Caco-2 (cell line): ENCODE results near the gene ALDH9A1. TPM values are rescaled to one million over a fixed set of nuclear protein-coding genes. Genes with fewer than 3 reads are reported as not detected.

Experiments
- BruUV-seq: library from RNA; stranded (reverse); fragments of 400-500 nt; replicated peaks from 2 replicates; lab custom pipeline; 2021; lab: Mats Ljungman, UMichigan
- CTCF ChIA-PET: fragments of 300-600 bp; sonication (Branson Sonifier 250); formaldehyde crosslinking; loops from one replicate; lab custom pipeline; 2022; ENCODE audit warnings: antibody characterized with exemption; lab: Charles Lee
- POLR2A ChIA-PET: fragments of 300-600 bp; sonication (Branson Sonifier 250); formaldehyde crosslinking; loops from one replicate; lab custom pipeline; 2022; ENCODE audit warnings: antibody characterized with exemption; lab: Charles Lee
- DNase-seq, 2 experiments: peaks; one replicate each; pipeline versions ENCODE4 v3.0.0 to v3.0.0-alpha.2; 2020 to 2022
- H3K27me3 ChIP-seq: replicated peaks from 2 replicates; pipeline ENCODE4 v1.6.0; 2011; ENCODE audit warnings: low read length; ENCODE audit not compliant: control insufficient read depth, insufficient read depth
- H3K36me3 ChIP-seq: 2 replicates; pipeline ENCODE4 v1.5.1; 2011; ENCODE audit warnings: low read length; ENCODE audit not compliant: control insufficient read depth, insufficient read depth
- H3K4me1 ChIP-seq: fragments of 250-450 bp; sonication (Bioruptor Pico); 2 replicates; pipeline ENCODE4 v1.5.1; 2020; ENCODE audit warnings: mild to moderate bottlenecking
- H3K4me3 ChIP-seq: 2 replicates; pipeline ENCODE4 v1.5.1; 2011; ENCODE audit warnings: low read depth, mild to moderate bottlenecking, control low read depth, low read length
- H3K9me3 ChIP-seq: fragments of 250-450 bp; sonication (Bioruptor Pico); 2 replicates; pipeline ENCODE4 v1.5.1; 2020; ENCODE audit warnings: mild to moderate bottlenecking, moderate library complexity
- H3K27ac Mint-ChIP-seq: one replicate; pipeline ENCODE4 v1.8.0; 2022; ENCODE audit warnings: mixed read lengths; ENCODE audit not compliant: unreplicated experiment
- H3K27me3 Mint-ChIP-seq: one replicate; pipeline ENCODE4 v1.8.0; 2022; ENCODE audit warnings: mixed read lengths; ENCODE audit not compliant: insufficient read depth, unreplicated experiment
- H3K36me3 Mint-ChIP-seq: one replicate; pipeline ENCODE4 v1.8.0; 2022; ENCODE audit warnings: mild to moderate bottlenecking, mixed read lengths; ENCODE audit not compliant: insufficient read depth, unreplicated experiment
- H3K4me1 Mint-ChIP-seq: one replicate; pipeline ENCODE4 v1.8.0; 2022; ENCODE audit warnings: low read depth, mixed read lengths; ENCODE audit not compliant: unreplicated experiment
- H3K4me3 Mint-ChIP-seq: one replicate; pipeline ENCODE4 v1.8.0; 2022; ENCODE audit warnings: mild to moderate bottlenecking, moderate library complexity, mixed read lengths; ENCODE audit not compliant: unreplicated experiment
- H3K9me3 Mint-ChIP-seq: one replicate; pipeline ENCODE4 v1.8.0; 2022; ENCODE audit warnings: mixed read lengths; ENCODE audit not compliant: unreplicated experiment
- CTCF ChIP-seq, 2 experiments: fragments of 200-600 bp in 1 of 2; IDR thresholded peaks; 1 replicate in 1 of 2; 2 replicates in 1 of 2; pipeline versions ENCODE4 v1.5.1 to v1.8.0; 2011 to 2022; ENCODE audit warnings: antibody characterized with exemption in 1 of 2, control low read depth in 1 of 2, inconsistent platforms in 1 of 2, low read depth in 1 of 2, low read length in 1 of 2, mild to moderate bottlenecking in 1 of 2, moderate library complexity in 1 of 2; ENCODE audit not compliant: insufficient read depth in 1 of 2, severe bottlenecking in 1 of 2, unreplicated experiment in 1 of 2
- intact Hi-C: fragments of 100-400 bp; cut with micrococcal nuclease; formaldehyde crosslinking; loops from one replicate; pipeline ENCODE4 v1.10.0; 2022; ENCODE audit not compliant: unreplicated experiment
- total RNA-seq: library from RNA; stranded (reverse); gene quantifications from 2 replicates; pipeline ENCODE4 v1.2.3, GENCODE V29; 2022

ALDH9A1 gene
- total RNA-seq, 1 experiment from 2014 or later, result 33.9 TPM

DNA sequence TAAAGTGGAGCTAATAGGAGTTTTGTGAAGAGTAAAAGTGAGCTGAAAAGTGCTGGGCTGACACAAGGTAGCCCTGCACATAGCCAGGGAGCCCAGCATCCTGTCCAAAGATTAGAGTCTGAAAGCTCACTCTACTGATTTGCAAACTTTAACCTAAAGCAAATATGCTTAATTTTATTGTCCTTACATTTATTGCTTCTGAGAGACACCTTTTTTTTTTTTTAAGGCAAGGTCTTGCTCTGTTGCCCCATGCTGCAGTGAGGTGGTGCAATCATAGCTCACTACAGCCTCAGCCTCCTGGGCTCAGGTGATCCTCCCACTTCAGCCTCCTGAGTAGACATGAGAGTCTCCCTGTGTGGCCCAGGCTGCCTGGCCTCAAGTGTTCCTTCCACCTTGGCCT lies 50.8 kb downstream of the ALDH9A1 start:
- no peak overlapping the region for H3K4me3 Mint-ChIP-seq
- no peaks in the 10 kb centered on the region for H3K4me1 Mint-ChIP-seq
- no peak overlapping the region for H3K27ac Mint-ChIP-seq
- TF ChIP-seq CTCF (IDR thresholded peaks at IDR 0.05; ENCODE audit: insufficient read depth in 1 of 2, low read depth in 1 of 2, low read length in 1 of 2, severe bottlenecking in 1 of 2, unreplicated experiment in 1 of 2), result no peak
- no peaks in the 10 kb centered on the region for H3K27me3 Mint-ChIP-seq
- Histone ChIP-seq H3K9me3 (no peaks in the 10 kb centered on the region), H3K27me3 (no peaks in the 10 kb centered on the region), H3K36me3 (0 out of 2 replicates have a peak, but pooled peaks cover 2% of the 10 kb centered on the region), H3K4me3 (no peak overlapping the region), H3K4me1 (peaks cover 17% of the 10 kb centered on the region; the same call in 1 of the 2 replicates)
- H3K9me3 Mint-ChIP-seq, result no peaks in the 10 kb centered on the region
- POLR2A ChIA-PET, result interaction anchor here (0.6 to 2.0 kb wide), 3 partner anchors 10 to 944 kb away, joined by 3 to 4 read pairs (median 4); partner anchors contain the start of gene MGST3
- peak; percentile 16 to 47 for DNase-seq
- CTCF ChIA-PET, result interaction anchor here (0.7 to 1.4 kb wide), 2 partner anchors 50 to 179 kb away, joined by 3 to 7 read pairs; no protein-coding TSS in a partner anchor
- peaks cover 27% of the 10 kb centered on the region for H3K36me3 Mint-ChIP-seq
- intact Hi-C loops, result no loop called here
- no TSS peak for BruUV-seq

- H3K4me3 Mint-ChIP-seq, result no peak overlapping the region
- no peaks in the 10 kb centered on the region for H3K4me1 Mint-ChIP-seq
- intact Hi-C loops, result no loop called here
- no peaks in the 10 kb centered on the region for H3K9me3 Mint-ChIP-seq
- Histone ChIP-seq H3K4me1 (peaks cover 17% of the 10 kb centered on the region; the same call in 1 of the 2 replicates), H3K27me3 (no peaks in the 10 kb centered on the region), H3K4me3 (no peak overlapping the region), H3K9me3 (no peaks in the 10 kb centered on the region), H3K36me3 (0 out of 2 replicates have a peak, but pooled peaks cover 2% of the 10 kb centered on the region)
- H3K36me3 Mint-ChIP-seq, result peaks cover 22% of the 10 kb centered on the region
- no peak overlapping the region for H3K27ac Mint-ChIP-seq
- ChIA-PET POLR2A (interaction anchor here (0.6 to 2.0 kb wide), 2 partner anchors 15 to 52 kb away, joined by 4 to 6 read pairs; partner anchors contain the start of genes ALDH9A1 and MGST3), CTCF (no interaction called here)
- no TSS peak for BruUV-seq
- no peak for TF ChIP-seq CTCF (IDR thresholded peaks at IDR 0.05; ENCODE audit: insufficient read depth in 1 of 2, low read depth in 1 of 2, low read length in 1 of 2, severe bottlenecking in 1 of 2, unreplicated experiment in 1 of 2)
- DNase-seq, result no peak
- no peaks in the 10 kb centered on the region for H3K27me3 Mint-ChIP-seq
Observed at GRCh38 chr1:165645654-165646366, 52.6 kb downstream of the ALDH9A1 start.

DNA sequence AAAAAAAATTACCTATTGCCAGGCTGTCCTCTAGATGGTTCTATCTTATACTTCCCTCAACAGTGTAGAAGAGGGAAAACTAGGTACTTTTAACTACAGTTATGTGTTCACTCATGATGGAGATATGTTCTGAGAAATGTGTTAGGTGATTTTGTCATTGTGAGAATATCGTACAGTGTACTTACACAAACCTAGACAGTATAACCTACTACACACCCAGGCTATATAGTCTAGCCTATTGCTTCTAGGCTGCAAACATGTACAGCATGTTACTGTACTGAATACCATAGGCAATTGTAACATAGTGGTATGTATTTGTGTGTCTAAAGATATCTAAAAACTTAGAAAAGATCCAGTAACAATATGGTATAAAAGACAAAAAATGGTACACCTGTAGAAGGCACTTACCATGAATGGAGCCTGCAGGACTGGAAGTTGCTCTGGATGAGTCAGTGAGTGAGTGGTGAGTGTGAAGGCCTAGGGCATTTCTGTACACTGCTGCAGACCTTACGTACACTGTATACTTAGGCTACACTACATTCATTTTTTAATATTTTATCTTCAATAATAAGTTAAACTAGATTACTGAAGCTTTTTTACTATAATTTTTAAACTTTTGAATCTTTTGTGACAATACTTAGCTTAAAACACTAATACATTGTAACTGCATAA lies 54.2 kb downstream of the ALDH9A1 start:
- H3K27me3 ChIP-seq, result no peaks in the 10 kb centered on the region
- CTCF ChIA-PET, result no interaction called here
- no peak overlapping the region for H3K4me3 ChIP-seq
- Mint-ChIP-seq H3K27ac (no peak overlapping the region), H3K4me1 (no peaks in the 10 kb centered on the region), H3K4me3 (no peak overlapping the region), H3K9me3 (no peaks in the 10 kb centered on the region), H3K27me3 (no peaks in the 10 kb centered on the region), H3K36me3 (peaks cover 15% of the 10 kb centered on the region)
- TF ChIP-seq CTCF (IDR thresholded peaks at IDR 0.05; ENCODE audit: insufficient read depth in 1 of 2, low read depth in 1 of 2, low read length in 1 of 2, severe bottlenecking in 1 of 2, unreplicated experiment in 1 of 2), result no peak
- intact Hi-C loops, result no loop called here
- no peaks in the 10 kb centered on the region for H3K9me3 ChIP-seq
- POLR2A ChIA-PET, result no interaction called here
- H3K36me3 ChIP-seq, result 0 out of 2 replicates have a peak, but pooled peaks cover 2% of the 10 kb centered on the region
- DNase-seq, result no peak
- H3K4me1 ChIP-seq, result peaks cover 17% of the 10 kb centered on the region; the same call in 1 of the 2 replicates
- BruUV-seq, result no TSS peak
